GM12878 (cell line): ENCODE data around the gene DXO. TPM values are rescaled to one million over a fixed set of nuclear protein-coding genes. Genes with fewer than 3 reads are reported as not detected.

Experiments
- ATAC-seq: fragments of 200-7000 bp; cut with Tn5 transposase; 3 replicates; pipeline ENCODE4 v1.9.1; 2020; ENCODE audit warnings: mild to moderate bottlenecking, moderate library complexity
- BruUV-seq: library from RNA; stranded (reverse); fragments of 400-500 nt; replicated peaks from 2 replicates; lab custom pipeline; 2021; lab: Mats Ljungman, UMichigan
- CTCF ChIA-PET: fragments of 300-600 bp; sonication (Branson Sonifier 250); formaldehyde crosslinking; extraction: SDS; loops from one replicate; lab custom pipeline; 2021; ENCODE audit warnings: inconsistent platforms; lab: Yijun Ruan, JAX
- POLR2A ChIA-PET: fragments of 350-600 bp; formaldehyde crosslinking; extraction: SDS; loops from one replicate; lab custom pipeline; 2021; ENCODE audit warnings: inconsistent platforms; lab: Charles Lee
- RAD21 ChIA-PET: fragments of 300-600 bp; sonication (Branson Sonifier 250); formaldehyde crosslinking; loops from one replicate; lab custom pipeline; 2023; ENCODE audit warnings: antibody characterized with exemption; ENCODE audit not compliant: unreplicated experiment; lab: Charles Lee
- SMC1A ChIA-PET: fragments of 300-600 bp; sonication (Branson Sonifier 250); formaldehyde crosslinking; loops from one replicate; lab custom pipeline; 2023; ENCODE audit not compliant: unreplicated experiment, uncharacterized antibody; lab: Charles Lee
- DNase-seq: peaks from one replicate; pipeline ENCODE4 v3.0.0-alpha.2; 2011; ENCODE audit warnings: low read depth, low spot score
- FAIRE-seq: peaks from 3 replicates; lab custom pipeline; 2011; peaks lifted over from hg19 to GRCh38; lab: Jason Lieb, UNC
- H2AFZ ChIP-seq: 2 replicates; pipeline ENCODE4 v1.6.0; 2011; ENCODE audit warnings: low read depth, low read length, control low read depth; ENCODE audit not compliant: control insufficient read depth
- H3K27ac ChIP-seq: 2 replicates; pipeline ENCODE4 v1.5.1; 2011; ENCODE audit warnings: control low read depth; ENCODE audit not compliant: control insufficient read depth, insufficient read depth
- H3K27me3 ChIP-seq, 2 experiments: replicated peaks in 1 of 2; 2 replicates each; pipeline versions ENCODE4 v1.6.0 to v1.6.1; 2011; ENCODE audit warnings: low read length in 1 of 2; ENCODE audit not compliant: control insufficient read depth in 2 of 2, insufficient read depth in 2 of 2
- H3K36me3 ChIP-seq, 2 experiments: 2 replicates each; pipeline ENCODE4 v1.5.1; 2011; ENCODE audit warnings: low read length in 1 of 2; ENCODE audit not compliant: control insufficient read depth in 2 of 2, insufficient read depth in 2 of 2
- H3K4me1 ChIP-seq: 2 replicates; pipeline ENCODE4 v1.6.1; 2011; ENCODE audit warnings: mild to moderate bottlenecking, low read length, moderate library complexity, mixed read lengths; ENCODE audit not compliant: control insufficient read depth, insufficient read depth
- H3K4me2 ChIP-seq: 2 replicates; pipeline ENCODE4 v1.6.0; 2011; ENCODE audit warnings: control low read depth; ENCODE audit not compliant: control insufficient read depth, insufficient read depth
- H3K4me3 ChIP-seq: fragments of 200-600 bp; sonication (generic); 2 replicates; pipeline ENCODE4 v1.5.1; 2016
- H3K79me2 ChIP-seq: 2 replicates; pipeline ENCODE4 v1.6.0; 2011; ENCODE audit warnings: low read length; ENCODE audit not compliant: control insufficient read depth, insufficient read depth
- H3K9ac ChIP-seq: 2 replicates; pipeline ENCODE4 v1.8.0; 2011; ENCODE audit warnings: low read length, control low read depth, mixed read lengths; ENCODE audit not compliant: control insufficient read depth, insufficient read depth
- H3K9me3 ChIP-seq: replicated peaks from 3 replicates; pipeline ENCODE4 v1.5.1; 2011; ENCODE audit warnings: mild to moderate bottlenecking, low read length; ENCODE audit not compliant: control insufficient read depth, insufficient read depth
- H4K20me1 ChIP-seq: 2 replicates; pipeline ENCODE4 v1.6.0; 2011; ENCODE audit not compliant: control insufficient read depth, insufficient read depth
- BCL11A ChIP-seq: IDR thresholded peaks from 2 replicates; pipeline ENCODE4 v1.6.1; 2011; ENCODE audit warnings: low read depth, low read length
- EP300 ChIP-seq, 2 experiments: fragments of 150-350 bp in 1 of 2; IDR thresholded peaks; 2 replicates each; pipeline ENCODE4 v1.6.1; 2011 to 2012; ENCODE audit warnings: low read depth in 2 of 2, low read length in 2 of 2, borderline replicate concordance in 1 of 2, improper control_type of control experiment in 1 of 2, inconsistent platforms in 1 of 2; ENCODE audit not compliant: control insufficient read depth in 1 of 2
- FOXK2 ChIP-seq: fragments of 450-650 bp; IDR thresholded peaks from 2 replicates; pipeline ENCODE4 v1.6.1; 2017; ENCODE audit warnings: mild to moderate bottlenecking, moderate library complexity
- HDAC2 ChIP-seq: fragments of 200-600 bp; sonication (generic); IDR thresholded peaks from 2 replicates; pipeline ENCODE4 v1.6.1; 2017
- KAT2A ChIP-seq: conservative IDR thresholded peaks from 2 replicates; pipeline ENCODE4 v1.6.1; 2011; ENCODE audit warnings: low read depth, low read length; ENCODE audit not compliant: control insufficient read depth
- MXI1 ChIP-seq: fragments of 150-350 bp; IDR thresholded peaks from 2 replicates; pipeline ENCODE4 v1.6.1; 2011; ENCODE audit warnings: low read depth, mild to moderate bottlenecking, inconsistent platforms, low read length, improper control_type of control experiment
- MYB ChIP-seq: fragments of 150-350 bp; IDR thresholded peaks from 2 replicates; pipeline ENCODE4 v1.6.1; 2014; ENCODE audit warnings: mild to moderate bottlenecking, low read depth, low read length, borderline replicate concordance
- NFXL1 ChIP-seq: fragments of 450-650 bp; IDR thresholded peaks from 2 replicates; pipeline ENCODE4 v1.6.1; 2017; ENCODE audit warnings: antibody characterized with exemption, mild to moderate bottlenecking, borderline replicate concordance
- PML ChIP-seq: IDR thresholded peaks from 2 replicates; pipeline ENCODE4 v1.6.1; 2012; ENCODE audit warnings: low read length, inconsistent platforms
- RAD51 ChIP-seq: fragments of 450-650 bp; IDR thresholded peaks from 2 replicates; pipeline ENCODE4 v1.6.1; 2016; ENCODE audit warnings: moderate library complexity, mild to moderate bottlenecking, inconsistent platforms
- RELB ChIP-seq: fragments of 450-650 bp; IDR thresholded peaks from 2 replicates; pipeline ENCODE4 v1.6.1; 2017; ENCODE audit warnings: low read depth, mild to moderate bottlenecking, moderate library complexity
- SMAD5 ChIP-seq: IDR thresholded peaks from 2 replicates; pipeline ENCODE4 v1.6.1; 2016; ENCODE audit warnings: antibody characterized with exemption, low read depth
- SUPT20H ChIP-seq: IDR thresholded peaks from 2 replicates; pipeline ENCODE4 v1.6.1; 2011; ENCODE audit warnings: low read depth, mild to moderate bottlenecking, low read length, moderate library complexity, borderline replicate concordance; ENCODE audit not compliant: control insufficient read depth
- TARDBP ChIP-seq: IDR thresholded peaks from 2 replicates; pipeline ENCODE4 v1.6.1; 2016; ENCODE audit warnings: borderline replicate concordance
- TCF12 ChIP-seq: IDR thresholded peaks from 2 replicates; pipeline ENCODE4 v1.6.1; 2011; ENCODE audit warnings: low read depth, mild to moderate bottlenecking, low read length
- ZNF207 ChIP-seq: fragments of 450-650 bp; IDR thresholded peaks from 2 replicates; pipeline ENCODE4 v1.6.1; 2014; ENCODE audit warnings: antibody characterized with exemption, mild to moderate bottlenecking, borderline replicate concordance
- ZSCAN29 ChIP-seq: fragments of 450-650 bp; IDR thresholded peaks from 2 replicates; pipeline ENCODE4 v1.6.1; 2017; ENCODE audit warnings: mild to moderate bottlenecking, moderate library complexity
- WGBS: methylation state at CpG from one replicate; pipeline ENCODE4 v1.1.6; 2016; ENCODE audit warnings: low lambda C conversion rate; ENCODE audit not compliant: insufficient replicate concordance, insufficient coverage; ENCODE audit errors: missing lambda C conversion rate; 5-methylcytosine and 5-hydroxymethylcytosine counted together
- in situ Hi-C: fragments of 300-500 bp; cut with MboI; formaldehyde crosslinking; loops from 9 replicates; pipeline ENCODE4 v1.14.3; 2018; ENCODE audit warnings: mixed read lengths
- intact Hi-C: fragments of 100-400 bp; cut with micrococcal nuclease; formaldehyde crosslinking; loops from one replicate; pipeline ENCODE4 v1.14.2; 2022; ENCODE audit not compliant: unreplicated experiment
- polyA plus RNA-seq, 11 experiments: library from polyadenylated mRNA; depleted of rRNA in 4 of 11; unstranded in 6 of 11; stranded (reverse) in 5 of 11; fragments of >200 nt; fragmentation: Nextera tagmentation in 4 of 11; fragmentation: Illumina TruSeq in 1 of 11; extraction: Ambion mirVana in 4 of 11; extraction: Trizol in 1 of 11; gene quantifications; 1 replicate in 1 of 11; 2 replicates in 10 of 11; pipeline versions ENCODE4 v1.2.1 to v1.2.3, GENCODE V29; 2011 to 2016; ENCODE audit warnings: inconsistent platforms in 2 of 11, missing spikeins in 2 of 11, low read depth in 1 of 11
- total RNA-seq, 4 experiments: library from RNA; depleted of rRNA in 3 of 4; stranded (reverse); fragments of >200 nt in 3 of 4; fragmentation: Illumina TruSeq in 1 of 4; extraction: Trizol in 1 of 4; gene quantifications; 2 replicates each; pipeline versions ENCODE4 v1.2.1 to v1.2.3, GENCODE V29; 2013 to 2021

The DXO gene
- total and polyA plus RNA-seq, 10 of the 15 experiments (the other 5 are each of a cell fraction or from before 2014, with no cell fraction given), result 4.5 to 21.4 (median 16.3) TPM

GRCh38 chr6:31954511-31954910, 17.4 kb downstream of the DXO start:
- TF ChIP-seq SMAD5, result no peak
- TF ChIP-seq BCL11A, result no peak
- TF ChIP-seq EP300 (IDR thresholded peaks at IDR 0.05; ENCODE audit: borderline replicate concordance in 1 of 2, control insufficient read depth in 1 of 2, low read depth in 2 of 2, low read length in 2 of 2), result no peak
- no peak for TF ChIP-seq PML
- TF ChIP-seq HDAC2, result no peak
- TF ChIP-seq NFXL1, result no peak
- ATAC-seq (no peak), FAIRE-seq (no peak), DNase-seq (no peak)
- intact Hi-C loops (no loop called here), in situ Hi-C loops (no loop called here)
- Histone ChIP-seq H2AFZ (no peak overlapping the region), H3K4me1 (peaks cover 3% of the 10 kb centered on the region), H3K9me3 (no peaks in the 10 kb centered on the region), H3K4me2 (no peak overlapping the region), H3K27me3 (no peaks in the 10 kb centered on the region), H3K79me2 (peaks cover 18% of the 10 kb centered on the region), H3K4me3 (no peak overlapping the region), H4K20me1 (no peaks in the 10 kb centered on the region), H3K36me3 (peaks cover 8 to 21% of the 10 kb centered on the region in 2 experiments), H3K9ac (no peak overlapping the region), H3K27ac (no peak overlapping the region)
- ChIA-PET POLR2A (no interaction called here), CTCF (no interaction called here), RAD21 (interaction anchor here (0.6 kb wide), 1 partner anchor 15 kb away, joined by 4 read pairs; no protein-coding TSS in a partner anchor), SMC1A (no interaction called here)
- no TSS peak for BruUV-seq
- 98% methylated on average over 28 of the region's 28 CpGs for WGBS

- peaks cover 8 to 21% of the 10 kb centered on the region in 2 experiments for H3K36me3 ChIP-seq
- in situ Hi-C loops (no loop called here), intact Hi-C loops (no loop called here)
- peaks cover 4% of the 10 kb centered on the region; the same call in 1 of the 2 replicates for H3K79me2 ChIP-seq
- FAIRE-seq (no peak), DNase-seq (no peak), ATAC-seq (no peak)
- 68% methylated on average over 5 of the region's 5 CpGs for WGBS
- H3K4me3 ChIP-seq, result no peak overlapping the region
- ChIA-PET CTCF (interaction anchor here (0.6 to 3.3 kb wide), 12 partner anchors 10 to 407 kb away, joined by 3 to 16 read pairs (median 4); partner anchors contain the start of genes DXO and ZBTB12), SMC1A (interaction anchor here (1.2 to 1.3 kb wide), 3 partner anchors 13 to 114 kb away, joined by 3 to 8 read pairs (median 4); no protein-coding TSS in a partner anchor), RAD21 (interaction anchor here (0.8 to 1.1 kb wide), 3 partner anchors 19 to 63 kb away, joined by 3 to 4 read pairs (median 3); partner anchors contain the start of gene DXO), POLR2A (interaction anchor here (0.5 to 0.6 kb wide), 2 partner anchors 35 to 233 kb away, joined by 4 read pairs; no protein-coding TSS in a partner anchor)
- BruUV-seq, result no TSS peak
- H3K9ac ChIP-seq, result no peak overlapping the region
- no peaks in the 10 kb centered on the region for H3K27me3 ChIP-seq
- no peak overlapping the region for H2AFZ ChIP-seq
- no peaks in the 10 kb centered on the region for H4K20me1 ChIP-seq
- no peaks in the 10 kb centered on the region for H3K4me1 ChIP-seq
- no peak overlapping the region for H3K4me2 ChIP-seq
- no peaks in the 10 kb centered on the region for H3K9me3 ChIP-seq
- no peak overlapping the region for H3K27ac ChIP-seq
- TF ChIP-seq KAT2A (no peak), FOXK2 (no peak), PML (no peak), EP300 (IDR thresholded peaks at IDR 0.05; ENCODE audit: borderline replicate concordance in 1 of 2, control insufficient read depth in 1 of 2, low read depth in 2 of 2, low read length in 2 of 2) (no peak), ZSCAN29 (no peak), RAD51 (no peak), SUPT20H (no peak), TARDBP (no peak), ZNF207 (no peak), BCL11A (no peak), TCF12 (no peak), MYB (no peak), MXI1 (no peak), RELB (no peak)
Observed at GRCh38 chr6:31952890-31953289, 19.0 kb downstream of the DXO start.
